Stimulated activated effector memory CD8-positive, alpha-beta T cell treated with anti-CD3 and anti-CD28 coated beads, Interleukin-12 subunit alpha, Interleukin-12 subunit beta, amount 100 ng/mL, for 72 hours (primary cell): ENCODE data around the gene RAI1.

Source experiments
- ATAC-seq: fragments of 150-1000 bp; cut with Tn5 transposase; 2 replicates; pipeline ENCODE4 v1.10.0; 2021
- DNase-seq, 2 donors: peaks; one replicate each; pipeline ENCODE4 v3.0.0; 2021 to 2022; ENCODE audit warnings: low spot score in 2 of 2
- H3K27ac Mint-ChIP-seq: one replicate; pipeline ENCODE4 v1.8.0; 2022; ENCODE audit warnings: mild to moderate bottlenecking, mixed read lengths
- H3K36me3 Mint-ChIP-seq: one replicate; pipeline ENCODE4 v1.8.0; 2022; ENCODE audit warnings: mild to moderate bottlenecking, mixed read lengths
- H3K4me1 Mint-ChIP-seq: one replicate; pipeline ENCODE4 v1.8.0; 2022; ENCODE audit warnings: mixed read lengths
- H3K4me3 Mint-ChIP-seq: one replicate; pipeline ENCODE4 v1.8.0; 2022; ENCODE audit warnings: mild to moderate bottlenecking, mixed read lengths
- H3K9me3 Mint-ChIP-seq: one replicate; pipeline ENCODE4 v1.8.0; 2022; ENCODE audit warnings: mixed read lengths

RAI1 gene

GRCh38 chr17:17722906-17723353 lies 41.7 kb downstream of the RAI1 start:
- peaks cover 58% of the 10 kb centered on the region for H3K4me1 Mint-ChIP-seq
- H3K27ac Mint-ChIP-seq: peak overlapping the region; percentile 44

DNA sequence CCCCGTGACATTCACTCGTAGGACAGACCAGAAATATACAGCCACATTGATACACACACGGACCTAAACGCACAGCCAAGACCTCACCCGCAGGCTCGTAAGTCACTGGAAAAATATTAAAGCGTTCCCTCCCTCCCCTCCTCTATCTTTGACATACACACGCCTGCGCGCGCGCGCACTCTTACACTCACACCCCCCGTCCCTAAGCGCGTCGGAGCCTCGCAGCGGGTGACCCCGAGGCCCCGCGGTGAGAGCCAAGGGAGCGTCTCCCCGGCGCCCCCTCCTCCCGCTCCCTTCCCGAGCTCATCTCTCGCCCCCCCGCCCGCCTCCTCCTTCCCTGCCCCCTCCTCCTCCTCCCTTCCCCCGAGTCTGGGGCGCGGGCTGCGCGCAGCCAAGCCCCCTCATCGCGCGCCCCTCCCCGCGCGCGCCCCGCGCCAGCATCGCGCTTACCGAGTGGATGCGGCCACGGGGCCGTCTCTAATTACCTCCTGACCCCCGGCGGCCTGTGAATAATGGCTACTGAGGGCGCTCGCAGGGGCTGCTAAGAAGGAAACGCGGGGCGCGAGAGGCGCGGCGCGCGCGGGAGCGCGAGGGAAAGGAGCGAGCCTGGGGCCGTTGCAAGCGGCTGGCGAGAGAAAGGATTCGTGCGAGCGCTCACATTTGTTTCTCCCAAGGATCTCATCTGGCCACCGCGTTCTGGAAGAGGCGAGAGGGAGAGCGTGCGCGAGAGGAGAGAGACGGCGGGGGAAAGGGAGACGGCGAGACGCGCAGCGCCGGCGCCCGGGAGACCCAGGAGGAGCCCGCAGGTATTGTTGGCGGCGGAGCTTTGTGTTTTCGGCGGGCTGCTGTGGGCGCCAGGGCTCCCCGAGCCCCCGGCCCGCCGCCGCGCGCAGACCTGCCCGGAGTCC lies 42.4 kb downstream of the RAI1 start:
- DNase-seq: peak; percentile 11 to 58
- Mint-ChIP-seq H3K9me3 (no peaks in the 10 kb centered on the region), H3K4me1 (peaks cover 57% of the 10 kb centered on the region), H3K36me3 (peaks cover 10% of the 10 kb centered on the region), H3K27ac (peak overlapping the region; percentile 44), H3K4me3 (peak overlapping the region; percentile 79)
- peak; percentile 52 for ATAC-seq

More at GRCh38 chr17:17722906-17723353, 41.7 kb downstream of the RAI1 start:
- ATAC-seq (peak; percentile 17), DNase-seq (no peak)
- H3K9me3 Mint-ChIP-seq: no peaks in the 10 kb centered on the region
- H3K4me3 Mint-ChIP-seq: peak overlapping the region; percentile 79
- peaks cover 10% of the 10 kb centered on the region for H3K36me3 Mint-ChIP-seq

- Mint-ChIP-seq H3K9me3 (no peaks in the 10 kb centered on the region), H3K36me3 (peaks cover 10% of the 10 kb centered on the region), H3K4me1 (peaks cover 54% of the 10 kb centered on the region), H3K27ac (no peak overlapping the region), H3K4me3 (peak overlapping the region; percentile 79)
- ATAC-seq: peak; percentile 51
- DNase-seq: peak in 1 of 2 donors; percentile 63
These were observed 43.2 kb downstream of the RAI1 start for GRCh38 chr17:17724307-17725010.

DNA sequence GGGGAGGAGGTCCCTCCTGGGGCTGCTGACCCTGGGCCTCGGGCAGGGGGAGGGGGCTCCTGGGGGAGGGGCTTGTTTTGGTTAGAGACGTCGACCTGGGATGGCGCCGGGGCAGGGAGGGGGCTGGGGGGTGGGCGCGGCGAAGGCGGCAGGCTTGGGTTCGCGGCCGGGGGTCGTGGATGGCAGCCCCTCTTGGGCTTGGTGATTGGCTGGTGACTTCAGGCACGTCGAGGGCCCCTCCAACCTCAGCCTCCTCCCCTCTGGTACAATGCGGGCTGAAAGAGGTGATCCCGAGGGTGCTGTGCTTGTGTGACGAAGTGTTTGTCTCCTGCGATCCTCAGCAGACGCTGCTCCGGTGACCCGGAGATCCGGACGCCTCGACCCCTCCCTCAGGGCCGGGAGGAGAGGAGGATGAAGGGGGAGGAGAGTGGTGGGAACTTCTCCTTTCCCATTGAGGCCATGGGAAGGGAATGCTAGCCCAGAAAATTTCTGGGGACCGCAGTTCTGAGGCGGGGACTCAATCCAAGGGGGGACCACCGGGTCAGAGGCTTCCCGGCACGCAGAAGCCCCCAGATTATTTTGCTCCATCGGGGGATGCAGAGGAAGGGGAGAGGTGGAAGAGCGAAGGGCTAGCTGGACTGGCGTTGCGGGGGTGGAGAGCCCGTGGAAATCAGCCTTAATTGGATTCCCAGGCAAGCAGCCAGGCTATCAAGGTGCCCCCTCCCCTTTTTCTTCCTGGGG lies 43.9 kb downstream of the RAI1 start:
- Mint-ChIP-seq H3K9me3 (no peaks in the 10 kb centered on the region), H3K4me3 (peak overlapping the region; percentile 79), H3K4me1 (peaks cover 57% of the 10 kb centered on the region), H3K27ac (no peak overlapping the region), H3K36me3 (peaks cover 10% of the 10 kb centered on the region)
- DNase-seq (no peak), ATAC-seq (no peak)

GRCh38 chr17:17725752-17726457 lies 44.6 kb downstream of the RAI1 start:
- ATAC-seq: no peak
- Mint-ChIP-seq H3K36me3 (peaks cover 10% of the 10 kb centered on the region), H3K4me1 (peaks cover 57% of the 10 kb centered on the region), H3K27ac (no peak overlapping the region), H3K9me3 (no peaks in the 10 kb centered on the region), H3K4me3 (no peak overlapping the region)
- no peak for DNase-seq

DNA sequence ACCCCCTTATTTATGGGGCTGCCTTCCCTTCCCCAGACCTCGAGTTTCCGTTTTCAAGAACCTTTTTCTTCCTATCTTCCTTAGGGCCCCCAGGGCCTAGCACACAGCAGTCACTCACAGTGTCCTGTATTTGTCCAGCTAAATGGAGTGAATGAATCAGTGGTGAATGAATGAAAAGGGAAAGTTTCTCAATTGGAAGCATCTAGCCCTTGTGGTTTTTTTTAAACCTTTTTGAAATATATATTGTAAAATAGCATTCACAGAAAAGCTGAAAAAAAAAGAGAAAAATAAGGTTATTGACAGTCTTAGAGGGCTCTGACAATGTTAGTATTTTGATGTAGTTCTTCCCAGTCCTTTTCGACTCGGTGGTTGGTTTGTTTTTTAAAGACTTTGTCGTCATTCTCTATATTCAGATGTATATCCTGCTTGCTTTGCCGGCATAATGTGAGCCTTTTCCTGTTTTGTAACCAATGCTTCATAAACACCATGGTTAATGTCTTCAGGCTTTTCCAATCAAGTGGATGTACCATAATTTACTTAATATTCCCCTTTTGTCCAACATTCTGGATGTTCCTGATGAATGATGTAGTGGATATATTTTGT lies 45.3 kb downstream of the RAI1 start:
- DNase-seq: no peak
- no peak overlapping the region for H3K27ac Mint-ChIP-seq
- H3K36me3 Mint-ChIP-seq: peaks cover 10% of the 10 kb centered on the region
- H3K4me3 Mint-ChIP-seq: no peak overlapping the region
- peaks cover 51% of the 10 kb centered on the region for H3K4me1 Mint-ChIP-seq
- ATAC-seq: no peak
- no peaks in the 10 kb centered on the region for H3K9me3 Mint-ChIP-seq

- peaks cover 10% of the 10 kb centered on the region for H3K36me3 Mint-ChIP-seq
- H3K9me3 Mint-ChIP-seq: no peaks in the 10 kb centered on the region
- peaks cover 44% of the 10 kb centered on the region for H3K4me1 Mint-ChIP-seq
- DNase-seq: no peak
- H3K27ac Mint-ChIP-seq: no peak overlapping the region
- ATAC-seq: no peak
- H3K4me3 Mint-ChIP-seq: no peak overlapping the region
These were observed 45.9 kb downstream of the RAI1 start for GRCh38 chr17:17727111-17727659.

- H3K4me3 Mint-ChIP-seq: no peak overlapping the region
- ATAC-seq (no peak), DNase-seq (no peak)
- H3K27ac Mint-ChIP-seq: no peak overlapping the region
- peaks cover 41% of the 10 kb centered on the region for H3K4me1 Mint-ChIP-seq
- no peaks in the 10 kb centered on the region for H3K9me3 Mint-ChIP-seq
- peaks cover 2% of the 10 kb centered on the region for H3K36me3 Mint-ChIP-seq
These were observed 46.9 kb downstream of the RAI1 start for GRCh38 chr17:17728146-17728545.

DNA sequence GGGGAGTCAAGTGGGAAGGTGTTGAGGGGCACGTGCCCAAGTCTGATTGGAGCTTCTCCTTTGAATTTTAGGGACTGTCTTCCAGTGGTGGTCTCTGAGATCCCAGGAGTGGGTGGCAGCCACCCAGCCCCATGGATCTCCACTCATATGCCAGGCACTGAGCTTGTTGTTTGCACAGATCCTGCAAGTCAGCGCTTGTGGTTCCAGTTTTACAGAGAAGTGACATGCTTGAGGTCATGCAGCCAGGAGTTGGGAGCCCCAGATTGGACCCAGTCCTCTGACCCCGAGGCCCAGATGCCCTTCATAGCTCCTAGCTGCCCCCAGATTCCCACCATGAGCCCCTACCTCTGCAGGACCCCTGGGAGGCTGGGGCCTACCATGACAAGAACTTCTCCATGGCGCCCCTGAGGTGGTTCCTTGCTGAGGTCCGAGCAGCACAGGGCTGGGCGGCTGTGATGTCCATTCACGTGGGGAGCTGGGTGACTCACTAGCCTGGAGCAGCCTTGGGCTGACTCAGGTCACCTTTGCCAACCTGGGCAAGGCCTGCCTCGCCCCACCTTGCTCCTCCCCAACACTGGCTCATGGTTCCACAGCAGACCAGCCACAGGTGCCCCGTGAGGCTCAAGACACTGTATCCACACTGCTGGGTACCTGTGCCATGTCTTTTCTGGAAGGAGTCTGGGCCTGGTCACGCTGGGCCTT lies 47.4 kb downstream of the RAI1 start:
- Mint-ChIP-seq H3K36me3 (no peaks in the 10 kb centered on the region), H3K4me1 (peaks cover 38% of the 10 kb centered on the region), H3K4me3 (no peak overlapping the region), H3K9me3 (no peaks in the 10 kb centered on the region), H3K27ac (no peak overlapping the region)
- DNase-seq (no peak), ATAC-seq (no peak)

DNA sequence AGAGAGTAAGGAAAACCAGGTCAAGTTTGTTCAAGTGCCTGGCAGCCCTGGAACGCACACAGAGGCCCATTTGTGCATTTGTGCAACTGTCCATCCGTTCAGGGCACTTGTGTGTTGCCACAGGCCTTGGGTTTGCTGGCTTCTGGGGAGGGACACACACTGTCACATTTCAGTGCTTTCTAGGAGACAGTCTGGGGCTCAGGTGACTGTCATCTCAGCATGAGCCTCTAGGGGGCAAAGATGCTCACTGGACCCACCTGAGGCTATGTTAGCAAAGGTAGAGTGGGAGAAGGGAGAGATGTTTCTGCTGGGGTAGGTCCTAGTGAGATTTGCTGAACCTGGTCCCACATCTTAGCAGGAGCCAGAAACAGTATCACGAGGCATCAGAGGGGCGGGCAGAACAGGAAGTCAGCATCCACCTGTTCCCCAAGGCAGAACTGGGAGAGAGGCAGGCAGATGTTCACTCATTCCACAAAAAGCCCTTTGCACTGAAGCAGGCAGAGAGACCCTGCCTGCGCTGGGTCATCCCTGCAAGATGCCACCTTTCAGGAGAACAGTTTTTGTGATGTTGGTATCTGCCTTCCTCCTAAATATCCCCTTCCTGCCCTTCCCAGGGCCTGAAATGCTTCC lies 48.5 kb downstream of the RAI1 start:
- Mint-ChIP-seq H3K4me3 (no peak overlapping the region), H3K27ac (no peak overlapping the region), H3K9me3 (no peaks in the 10 kb centered on the region), H3K36me3 (no peaks in the 10 kb centered on the region), H3K4me1 (peaks cover 34% of the 10 kb centered on the region)
- DNase-seq (peak in 1 of 2 donors; percentile 69), ATAC-seq (peak; percentile 79)

DNA sequence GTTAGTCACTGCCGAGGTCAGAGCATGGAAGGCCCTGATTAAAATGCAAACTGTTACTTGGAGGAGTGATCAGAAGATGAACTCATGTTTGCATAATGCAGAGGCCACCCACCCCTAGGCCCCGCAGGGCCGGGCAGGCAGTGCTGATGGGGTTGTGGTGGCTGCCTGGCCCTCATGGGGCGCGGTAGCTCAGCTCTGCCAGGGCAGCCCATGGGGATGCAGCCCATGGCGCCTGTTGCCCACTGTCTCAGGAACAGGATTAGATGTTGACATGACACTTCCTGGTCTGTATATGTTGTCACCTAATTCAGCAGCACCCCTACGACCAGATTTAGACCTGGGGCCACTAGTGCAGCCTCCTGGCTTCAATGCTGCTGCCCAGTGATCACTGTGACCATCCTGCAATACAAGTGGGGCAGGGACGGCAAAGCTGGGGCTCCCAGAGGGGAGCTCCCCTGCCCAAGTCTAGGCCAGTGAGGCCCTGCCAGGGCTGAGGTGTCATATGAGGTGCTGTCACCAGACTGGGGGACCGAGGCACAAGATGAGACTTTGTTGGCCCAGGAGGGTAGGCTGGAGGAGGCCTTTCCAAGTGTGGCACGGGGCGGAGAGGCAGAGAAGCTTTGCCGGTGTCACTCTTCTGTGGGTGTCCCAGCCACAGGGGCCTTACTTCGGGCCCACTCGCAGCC lies 49.1 kb downstream of the RAI1 start:
- peaks cover 38% of the 10 kb centered on the region for H3K4me1 Mint-ChIP-seq

DNA sequence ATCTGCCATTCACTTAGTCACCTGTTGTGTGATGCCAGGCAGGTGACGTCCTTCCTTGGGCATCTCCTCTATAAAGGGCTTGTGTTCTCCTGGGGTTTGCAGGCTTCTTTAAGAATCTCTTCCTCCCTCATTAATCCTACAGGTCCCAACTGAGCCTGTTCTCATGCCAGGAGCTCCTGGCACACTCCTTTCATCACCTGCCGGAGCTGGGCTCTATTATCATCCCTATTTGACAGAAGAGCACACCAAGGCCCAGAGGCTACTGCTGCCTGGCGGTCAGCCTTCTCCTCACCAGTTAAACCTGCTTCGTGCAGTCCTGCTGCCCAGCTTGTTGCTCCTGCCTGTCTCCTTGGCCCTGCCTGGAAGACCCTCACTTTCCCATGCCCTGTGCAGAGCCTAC lies 51.2 kb downstream of the RAI1 start:
- Mint-ChIP-seq H3K9me3 (no peaks in the 10 kb centered on the region), H3K4me3 (no peak overlapping the region), H3K36me3 (no peaks in the 10 kb centered on the region), H3K4me1 (peaks cover 55% of the 10 kb centered on the region), H3K27ac (peak overlapping the region; percentile 46)
- DNase-seq: no peak
- ATAC-seq: no peak

More for the DNA sequence above, 49.1 kb downstream of the RAI1 start:
- H3K36me3 Mint-ChIP-seq: no peaks in the 10 kb centered on the region
- no peaks in the 10 kb centered on the region for H3K9me3 Mint-ChIP-seq
- no peak for ATAC-seq
- no peak overlapping the region for H3K4me3 Mint-ChIP-seq
- no peak overlapping the region for H3K27ac Mint-ChIP-seq
- DNase-seq: no peak
